HEK293T (cell line): ENCODE measurements around the gene FAM25A.
"Not testable (repeated sequence)": the region's sequence is repeated elsewhere in the genome, so short reads cannot be mapped to it uniquely, and the experiment has no call there.

Experiments used
- CTCF ChIA-PET: fragments of 350-600 bp; formaldehyde crosslinking; extraction: SDS; loops from one replicate; lab custom pipeline; 2021; ENCODE audit warnings: antibody characterized with exemption, inconsistent platforms; lab: Yijun Ruan, JAX
- POLR2A ChIA-PET: fragments of 350-600 bp; formaldehyde crosslinking; extraction: SDS; loops from one replicate; lab custom pipeline; 2020; ENCODE audit warnings: antibody characterized with exemption, inconsistent platforms; lab: Yijun Ruan, JAX
- DNase-seq: peaks from one replicate; pipeline ENCODE4 v3.0.0; 2012; ENCODE audit warnings: mixed read lengths; ENCODE audit errors: extremely low spot score
- ARNT ChIP-seq: fragments of 450-650 bp; IDR thresholded peaks from 2 replicates; pipeline ENCODE4 v1.6.1; 2017; ENCODE audit warnings: mild to moderate bottlenecking
- BHLHE40 ChIP-seq: fragments of 450-650 bp; IDR thresholded peaks from 2 replicates; pipeline ENCODE4 v1.6.1; 2016; ENCODE audit warnings: mild to moderate bottlenecking, moderate library complexity, borderline replicate concordance
- CTBP1 ChIP-seq: fragments of 450-650 bp; IDR thresholded peaks from 2 replicates; pipeline ENCODE4 v1.6.1; 2016; ENCODE audit warnings: borderline replicate concordance
- ELF4 ChIP-seq: fragments of 450-650 bp; IDR thresholded peaks from 2 replicates; pipeline ENCODE4 v1.6.1; 2017; ENCODE audit warnings: antibody characterized with exemption
- FOXA1 ChIP-seq: fragments of 450-650 bp; IDR thresholded peaks from 2 replicates; pipeline ENCODE4 v1.6.1; 2016; ENCODE audit warnings: mild to moderate bottlenecking
- FOXK2 ChIP-seq: fragments of 450-650 bp; IDR thresholded peaks from 2 replicates; pipeline ENCODE4 v1.6.1; 2016; ENCODE audit warnings: mild to moderate bottlenecking
- FOXM1 ChIP-seq: fragments of 450-650 bp; IDR thresholded peaks from 2 replicates; pipeline ENCODE4 v1.6.1; 2017; ENCODE audit warnings: mild to moderate bottlenecking, borderline replicate concordance
- HDGF ChIP-seq: fragments of 450-650 bp; IDR thresholded peaks from 2 replicates; pipeline ENCODE4 v1.6.1; 2017; ENCODE audit warnings: antibody characterized with exemption, borderline replicate concordance
- L3MBTL2 ChIP-seq: fragments of 450-650 bp; conservative IDR thresholded peaks from 2 replicates; pipeline ENCODE4 v1.6.1; 2016; ENCODE audit warnings: mild to moderate bottlenecking
- LEF1 ChIP-seq: fragments of 450-650 bp; IDR thresholded peaks from 2 replicates; pipeline ENCODE4 v1.6.1; 2017; ENCODE audit warnings: mild to moderate bottlenecking, borderline replicate concordance
- NFRKB ChIP-seq: fragments of 450-650 bp; IDR thresholded peaks from 2 replicates; pipeline ENCODE4 v1.6.1; 2016; ENCODE audit warnings: mild to moderate bottlenecking, moderate library complexity
- SP1 ChIP-seq: fragments of 450-650 bp; IDR thresholded peaks from 2 replicates; pipeline ENCODE4 v1.6.1; 2017
- SUZ12 ChIP-seq: fragments of 450-650 bp; IDR thresholded peaks from 2 replicates; pipeline ENCODE4 v1.6.1; 2016; ENCODE audit warnings: mild to moderate bottlenecking
- TARDBP ChIP-seq: fragments of 450-650 bp; IDR thresholded peaks from 2 replicates; pipeline ENCODE4 v1.6.1; 2016
- ZNF384 ChIP-seq: fragments of 450-650 bp; IDR thresholded peaks from 2 replicates; pipeline ENCODE4 v1.6.1; 2016
- TF ChIP-seq, protein P1 (sequence below): fragments of 450-650 bp; IDR thresholded peaks from 2 replicates; pipeline ENCODE4 v1.6.1; 2016

The FAM25A gene

DNA sequence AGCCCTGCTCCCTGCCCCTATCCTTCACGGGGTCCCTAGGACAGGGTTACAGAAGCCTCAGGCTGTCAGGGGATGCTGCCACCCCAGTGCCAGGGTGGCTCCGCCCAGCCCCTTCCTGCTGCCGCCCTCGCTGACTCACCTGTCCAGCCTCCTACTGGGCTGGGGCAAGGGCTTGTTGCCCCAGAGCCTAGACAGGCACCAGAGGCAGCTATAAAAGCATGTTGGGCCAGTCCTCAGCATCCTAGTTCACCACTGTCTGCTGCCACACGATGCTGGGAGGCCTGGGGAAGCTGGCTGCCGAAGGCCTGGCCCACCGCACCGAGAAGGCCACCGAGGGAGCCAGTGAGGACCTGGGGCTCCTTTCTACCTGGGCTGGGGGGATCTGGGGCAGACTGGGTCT, at the start of gene FAM25A:
Gene FAM25A, plus strand, starts transcription at position 239 of the 400 bp plus-strand sequence. Its CDS starts 31 bp downstream, at position 270.
- POLR2A ChIA-PET, CTCF ChIA-PET, DNase-seq: not testable (repeated sequence)

DNA sequence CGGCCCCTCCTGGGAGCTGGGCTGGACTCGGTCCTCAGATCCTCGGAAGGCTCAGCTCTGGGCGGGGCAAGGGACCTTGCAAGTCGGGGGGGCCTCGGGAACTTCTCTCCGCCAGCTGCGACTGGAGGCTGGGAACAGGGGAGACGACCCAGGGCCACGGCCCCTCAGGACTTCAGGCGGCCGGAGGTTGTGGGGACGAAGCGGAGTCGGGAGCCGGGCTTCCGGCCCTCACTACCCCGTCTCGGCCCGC, 49.2 kb upstream of the FAM25A start:
- ChIA-PET POLR2A (no interaction called here), CTCF (no interaction called here)
- no peak for DNase-seq
- TF ChIP-seq BHLHE40 = no peak
- no peak for TF ChIP-seq CTBP1
- no peak for TF ChIP-seq LEF1
- TF ChIP-seq, protein P1, sequence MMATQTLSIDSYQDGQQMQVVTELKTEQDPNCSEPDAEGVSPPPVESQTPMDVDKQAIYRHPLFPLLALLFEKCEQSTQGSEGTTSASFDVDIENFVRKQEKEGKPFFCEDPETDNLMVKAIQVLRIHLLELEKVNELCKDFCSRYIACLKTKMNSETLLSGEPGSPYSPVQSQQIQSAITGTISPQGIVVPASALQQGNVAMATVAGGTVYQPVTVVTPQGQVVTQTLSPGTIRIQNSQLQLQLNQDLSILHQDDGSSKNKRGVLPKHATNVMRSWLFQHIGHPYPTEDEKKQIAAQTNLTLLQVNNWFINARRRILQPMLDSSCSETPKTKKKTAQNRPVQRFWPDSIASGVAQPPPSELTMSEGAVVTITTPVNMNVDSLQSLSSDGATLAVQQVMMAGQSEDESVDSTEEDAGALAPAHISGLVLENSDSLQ = no peak
- TF ChIP-seq HDGF = no peak
- no peak for TF ChIP-seq NFRKB
- TF ChIP-seq SP1 = no peak
- no peak for TF ChIP-seq TARDBP
- no peak for TF ChIP-seq FOXA1
- TF ChIP-seq SUZ12 = no peak
- no peak for TF ChIP-seq FOXK2
- TF ChIP-seq L3MBTL2 = no peak

DNA sequence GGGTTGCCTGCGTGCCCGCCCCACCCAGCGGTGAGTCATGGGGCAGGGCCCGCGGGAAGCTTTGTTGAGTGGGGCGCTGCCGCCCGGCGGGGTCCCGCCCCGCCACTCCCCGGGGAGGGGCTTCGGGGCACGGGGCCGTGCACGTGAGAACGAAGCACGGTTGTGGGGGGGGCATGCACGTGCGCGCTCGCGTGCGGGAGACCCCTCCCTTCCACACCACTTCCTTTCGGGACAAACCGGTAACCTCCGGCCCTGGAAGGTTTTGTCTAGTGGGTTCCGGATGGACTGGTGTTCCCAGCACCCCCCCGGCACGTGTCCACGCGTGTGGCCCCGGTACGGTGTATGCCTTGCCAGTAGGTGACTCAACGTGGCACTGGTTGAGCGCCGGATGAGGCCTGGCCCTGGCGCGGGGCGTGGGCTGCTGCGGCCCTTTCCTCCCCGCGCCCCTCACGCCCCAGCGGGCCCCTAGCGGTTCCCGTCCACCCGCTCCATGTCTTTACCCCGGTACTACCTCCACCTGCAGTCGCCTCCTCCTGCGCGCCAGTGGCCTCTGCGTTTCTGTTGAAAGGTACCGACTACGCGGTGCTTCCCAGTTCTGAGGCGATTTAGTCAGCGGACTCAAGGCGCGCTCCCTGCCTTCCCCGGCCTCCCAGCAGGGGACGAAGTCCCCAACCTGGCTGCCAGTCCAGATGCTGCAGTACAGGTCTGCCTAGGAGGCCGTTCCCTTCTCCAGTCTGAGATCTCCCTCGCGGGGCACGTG, 48.7 kb upstream of the FAM25A start:
- ChIA-PET POLR2A (no interaction called here), CTCF (no interaction called here)
- TF ChIP-seq SP1 (no peak), ZNF384 (no peak), ELF4 (no peak), L3MBTL2 (no peak), TARDBP (no peak), FOXM1 (no peak)
- DNase-seq = peak; percentile 4

DNA sequence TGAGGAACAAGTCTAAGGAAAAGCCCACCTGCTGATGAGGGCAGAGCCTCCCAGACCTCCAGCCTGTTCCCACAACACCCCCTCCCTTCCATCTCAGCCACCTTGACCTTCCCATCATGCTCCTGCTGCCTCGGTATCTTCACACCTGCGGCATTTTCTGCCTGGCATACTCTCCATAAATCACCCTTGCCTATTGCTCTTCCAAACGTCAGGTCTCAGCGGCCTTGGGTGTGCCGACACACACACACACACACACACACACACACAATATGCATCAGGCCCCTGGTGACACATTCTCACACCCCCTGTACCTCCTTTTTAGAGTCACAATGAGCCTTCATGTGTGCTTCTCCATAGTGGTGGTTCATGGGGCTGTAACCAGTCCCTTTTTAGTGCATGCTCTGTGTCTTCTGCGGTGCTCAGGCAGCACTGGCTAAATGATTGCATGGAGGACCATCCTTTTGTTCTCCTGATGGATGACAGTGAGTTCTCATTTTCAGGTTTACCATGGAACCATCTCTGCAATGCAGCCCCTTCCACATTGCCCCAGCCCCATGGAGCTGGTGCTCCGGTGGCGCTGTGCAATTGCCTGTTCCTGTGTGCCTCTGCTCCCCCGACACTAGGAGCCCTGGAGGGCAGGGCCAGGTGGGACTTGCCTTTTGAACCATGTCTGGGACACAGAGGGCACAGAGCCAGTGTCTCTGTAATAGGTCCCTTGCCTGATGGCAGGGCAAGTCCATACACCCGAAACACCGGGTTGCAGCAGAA, 47.3 kb upstream of the FAM25A start:
- peak; percentile 4 for DNase-seq

DNA sequence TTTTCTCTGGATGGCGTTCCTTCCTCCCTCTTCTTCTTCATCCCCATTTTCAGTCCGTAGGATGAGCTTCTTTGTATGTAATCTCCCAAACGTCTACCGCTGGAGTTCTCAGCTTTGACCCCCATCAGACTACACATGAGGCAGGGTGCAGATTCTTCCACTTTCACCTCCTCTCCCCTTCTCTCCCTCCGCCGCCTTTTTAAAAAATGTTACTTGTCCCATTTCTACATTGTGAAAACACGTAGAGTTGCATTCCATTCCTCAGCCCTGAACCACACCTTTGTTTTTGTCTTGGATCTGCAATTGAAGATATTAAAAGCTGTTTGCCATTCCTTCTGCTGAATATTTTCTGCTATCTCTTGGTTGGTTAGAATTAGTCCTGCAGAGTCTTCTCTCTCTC, 45.6 kb upstream of the FAM25A start:
- ChIA-PET CTCF (no interaction called here), POLR2A (no interaction called here)
- TF ChIP-seq CTBP1 (no peak), L3MBTL2 (no peak), FOXK2 (no peak), ARNT (no peak), FOXM1 (no peak), LEF1 (no peak), ELF4 (no peak), BHLHE40 (no peak), SUZ12 (no peak), SP1 (no peak), TARDBP (no peak), ZNF384 (no peak), NFRKB (no peak), HDGF (no peak), FOXA1 (no peak)
- TF ChIP-seq, protein P1 = no peak
- no peak for DNase-seq

More for the DNA sequence above, 47.3 kb upstream of the FAM25A start:
- TF ChIP-seq ZNF384 (no peak), ELF4 (no peak), ARNT (no peak), FOXA1 (no peak), SP1 (no peak), CTBP1 (no peak), L3MBTL2 (no peak), TARDBP (no peak), NFRKB (no peak), HDGF (no peak), SUZ12 (no peak), FOXK2 (no peak), BHLHE40 (no peak), FOXM1 (no peak), LEF1 (no peak)
- TF ChIP-seq, protein P1 = no peak
- ChIA-PET POLR2A (no interaction called here), CTCF (no interaction called here)

DNA sequence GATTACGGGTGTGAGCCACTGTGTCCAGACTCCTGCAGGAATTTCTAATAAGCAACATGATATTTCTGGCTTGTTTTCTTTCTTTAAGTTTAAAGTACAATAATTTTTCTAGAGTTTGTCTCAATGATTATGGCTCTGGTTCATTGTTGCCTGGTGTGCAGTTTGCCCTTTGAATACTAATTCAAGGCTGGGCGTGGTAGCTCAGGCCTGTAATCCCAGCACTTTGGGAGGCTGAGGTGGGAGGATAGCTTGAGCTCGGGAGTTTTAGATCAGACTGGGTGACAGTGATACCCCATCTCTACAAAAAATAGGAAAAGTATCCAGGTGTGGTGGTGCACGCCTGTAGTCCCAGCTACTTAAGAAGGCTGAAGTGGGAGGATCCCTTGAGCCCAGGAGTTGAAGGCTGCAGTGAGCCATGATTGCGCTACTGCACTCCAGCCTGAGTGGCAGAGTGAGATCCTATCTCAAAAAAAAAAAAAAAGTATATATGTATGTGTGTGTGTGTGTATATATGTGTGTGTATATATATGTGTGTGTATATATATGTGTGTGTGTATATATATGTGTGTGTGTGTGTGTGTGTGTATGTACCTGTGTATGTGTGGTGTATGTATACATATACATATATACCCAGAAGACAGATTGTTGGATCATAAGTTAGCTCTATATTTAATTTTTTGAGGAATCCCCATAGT, 43.6 kb upstream of the FAM25A start:
- ChIA-PET CTCF (interaction anchor here (0.7 kb wide), 1 partner anchor 10 kb away, joined by 4 read pairs; no protein-coding TSS in a partner anchor), POLR2A (no interaction called here)
- no peak for DNase-seq
- no peak for TF ChIP-seq FOXM1

DNA sequence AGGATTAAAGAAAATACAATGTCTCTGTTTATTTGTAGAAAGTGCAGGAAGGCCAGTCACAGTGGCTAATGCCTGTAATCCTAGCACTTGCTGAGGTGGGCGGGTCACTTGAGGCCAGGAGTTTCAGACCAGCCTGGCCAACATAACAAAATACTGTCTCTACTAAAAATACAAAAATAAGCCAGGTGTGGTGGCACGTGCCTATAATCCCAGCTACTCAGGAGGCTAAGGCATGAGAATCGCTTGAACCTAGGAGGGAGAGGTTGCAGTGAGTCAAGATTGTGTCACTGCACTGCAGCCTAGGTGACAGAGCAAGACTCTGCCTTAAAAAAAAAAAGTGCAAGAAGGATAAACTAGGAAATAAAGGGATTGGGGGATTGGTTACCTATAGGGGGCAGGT, 41.6 kb upstream of the FAM25A start:
- POLR2A ChIA-PET, CTCF ChIA-PET, DNase-seq: not testable (repeated sequence)
